GM20000 (cell line): ENCODE results near the gene KCTD20.
A peak's percentile ranks its signal among the peaks of the same experiment; 100 is the strongest.

Experiments
- DNase-seq: peaks from one replicate; pipeline ENCODE4 v3.0.0; 2012; ENCODE audit warnings: low spot score
- TF ChIP-seq, protein P1 (sequence below): IDR thresholded peaks from 2 replicates; pipeline ENCODE4 v1.5.1; 2012; ENCODE audit warnings: mild to moderate bottlenecking, control low read depth; ENCODE audit errors: extremely low read depth, missing control alignments

The KCTD20 gene

GRCh38 chr6:36431197-36431596 lies 11.6 kb upstream of the KCTD20 start:
- TF ChIP-seq, protein P1, sequence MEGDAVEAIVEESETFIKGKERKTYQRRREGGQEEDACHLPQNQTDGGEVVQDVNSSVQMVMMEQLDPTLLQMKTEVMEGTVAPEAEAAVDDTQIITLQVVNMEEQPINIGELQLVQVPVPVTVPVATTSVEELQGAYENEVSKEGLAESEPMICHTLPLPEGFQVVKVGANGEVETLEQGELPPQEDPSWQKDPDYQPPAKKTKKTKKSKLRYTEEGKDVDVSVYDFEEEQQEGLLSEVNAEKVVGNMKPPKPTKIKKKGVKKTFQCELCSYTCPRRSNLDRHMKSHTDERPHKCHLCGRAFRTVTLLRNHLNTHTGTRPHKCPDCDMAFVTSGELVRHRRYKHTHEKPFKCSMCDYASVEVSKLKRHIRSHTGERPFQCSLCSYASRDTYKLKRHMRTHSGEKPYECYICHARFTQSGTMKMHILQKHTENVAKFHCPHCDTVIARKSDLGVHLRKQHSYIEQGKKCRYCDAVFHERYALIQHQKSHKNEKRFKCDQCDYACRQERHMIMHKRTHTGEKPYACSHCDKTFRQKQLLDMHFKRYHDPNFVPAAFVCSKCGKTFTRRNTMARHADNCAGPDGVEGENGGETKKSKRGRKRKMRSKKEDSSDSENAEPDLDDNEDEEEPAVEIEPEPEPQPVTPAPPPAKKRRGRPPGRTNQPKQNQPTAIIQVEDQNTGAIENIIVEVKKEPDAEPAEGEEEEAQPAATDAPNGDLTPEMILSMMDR, result no peak
- no peak for DNase-seq

GRCh38 chr6:36432151-36432671 lies 10.6 kb upstream of the KCTD20 start:
- DNase-seq, result peak; percentile 36
- TF ChIP-seq, protein P1, result no peak

DNA sequence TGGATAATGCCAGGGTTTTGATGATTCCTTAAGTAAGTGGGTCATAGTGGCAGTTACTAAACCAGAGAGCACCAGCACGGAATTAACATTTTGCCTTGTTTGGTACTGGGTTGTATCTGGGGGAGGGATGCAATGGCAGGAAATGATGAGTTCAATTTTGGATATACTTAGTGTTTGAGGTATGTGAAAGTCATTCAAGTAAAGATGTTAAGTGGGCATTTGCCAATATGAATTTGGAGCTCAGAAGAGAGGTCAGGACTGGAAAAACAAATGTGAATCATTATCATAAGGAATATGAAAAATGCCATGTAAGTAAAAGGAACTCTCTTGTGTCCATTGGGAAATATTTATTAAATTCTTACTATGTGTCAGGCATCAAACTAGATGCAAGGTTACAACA lies 6.3 kb upstream of the KCTD20 start:
- no peak for DNase-seq
- TF ChIP-seq, protein P1, result no peak

GRCh38 chr6:36441307-36441894 lies 1.4 kb upstream of the KCTD20 start:
- peak; percentile 88 for DNase-seq
- TF ChIP-seq, protein P1, result no peak

DNA sequence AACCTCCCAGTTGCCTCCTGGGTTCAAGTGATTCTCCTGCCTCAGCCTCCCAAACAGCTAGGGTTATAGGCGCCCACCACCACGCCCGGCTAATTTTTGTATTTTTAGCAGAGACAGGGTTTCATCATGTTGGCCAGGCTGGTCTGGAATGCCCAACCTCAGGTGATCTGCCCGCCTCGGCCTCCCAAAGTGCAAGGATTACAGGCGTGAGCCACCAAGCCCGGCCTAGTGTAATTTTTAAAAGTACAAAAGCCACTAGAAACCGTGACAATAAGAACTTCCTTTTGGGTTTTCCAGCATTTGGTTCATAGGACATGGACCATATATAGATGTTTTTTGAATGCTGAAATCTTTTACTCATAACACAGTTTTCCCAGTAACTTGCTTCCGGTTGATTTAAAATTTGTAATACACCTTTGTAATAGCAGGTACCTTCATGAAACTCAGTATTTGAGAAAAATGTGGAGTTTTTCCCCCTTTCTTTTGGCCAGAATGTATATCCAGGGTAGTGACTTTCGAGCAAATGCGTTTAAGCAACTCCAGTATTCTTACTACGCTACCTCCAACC lies 613 bp upstream of the KCTD20 start:
- TF ChIP-seq, protein P1, result no peak
- no peak for DNase-seq

DNA sequence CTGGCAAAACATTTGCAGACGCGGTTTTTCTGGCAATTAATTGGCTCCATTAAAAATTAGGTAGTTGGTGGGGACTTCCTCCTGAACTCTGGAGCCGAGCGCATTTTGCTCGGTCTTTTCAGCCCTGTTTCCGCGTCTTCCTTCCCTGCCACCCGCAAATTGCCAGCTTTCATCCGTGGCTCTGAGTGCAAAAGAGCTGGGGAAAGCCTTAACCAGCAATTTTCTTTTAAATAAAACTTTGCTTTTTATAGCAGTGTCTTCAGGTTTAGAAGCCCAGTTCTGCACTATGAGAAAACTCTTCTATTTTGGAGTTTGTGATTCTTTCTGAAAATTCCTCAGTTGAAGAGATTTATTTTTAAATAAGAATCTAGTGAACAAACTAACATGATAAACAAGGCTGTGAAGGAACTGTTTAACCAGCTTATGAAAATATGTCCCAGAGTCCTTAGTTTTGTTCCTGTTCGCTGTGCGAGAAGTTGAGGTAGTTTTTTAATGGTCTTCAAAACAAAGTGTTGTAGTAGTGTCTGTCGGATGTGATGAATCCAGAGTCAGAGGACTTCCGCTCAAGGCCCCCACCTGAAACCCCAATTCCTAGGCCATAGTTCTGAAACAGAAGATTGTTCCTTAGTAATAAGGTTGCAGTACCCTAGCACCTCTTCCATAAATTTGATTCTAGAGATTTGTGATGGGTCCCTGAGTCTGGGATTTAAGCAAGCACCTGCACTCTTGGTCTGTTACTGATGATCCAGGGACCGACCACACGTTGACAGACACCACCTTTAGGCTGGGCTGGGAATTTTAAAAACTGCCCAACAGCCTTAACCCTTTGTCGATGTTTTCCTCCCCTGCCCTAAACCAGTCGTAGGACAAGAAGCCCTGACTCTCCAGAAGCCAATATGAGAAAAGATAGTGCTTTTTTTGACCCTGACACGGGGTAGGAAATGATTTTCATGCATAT lies 950 bp downstream of the KCTD20 start:
- DNase-seq, result peak; percentile 34
- TF ChIP-seq, protein P1, result peak; percentile 19

- DNase-seq, result no peak
- TF ChIP-seq, protein P1, result no peak
These were observed 1.7 kb downstream of the KCTD20 start for GRCh38 chr6:36444470-36444869.
